LNCAP (cell line): ENCODE results near the gene FHL5.
A peak's percentile ranks its signal among the peaks of the same experiment; 100 is the strongest.

ENCODE experiments used
- TF ChIP-seq, protein P1 (sequence below): fragments of 450-650 bp; IDR thresholded peaks from 2 replicates; pipeline ENCODE4 v1.5.1; 2017; ENCODE audit warnings: mild to moderate bottlenecking

Gene FHL5

DNA sequence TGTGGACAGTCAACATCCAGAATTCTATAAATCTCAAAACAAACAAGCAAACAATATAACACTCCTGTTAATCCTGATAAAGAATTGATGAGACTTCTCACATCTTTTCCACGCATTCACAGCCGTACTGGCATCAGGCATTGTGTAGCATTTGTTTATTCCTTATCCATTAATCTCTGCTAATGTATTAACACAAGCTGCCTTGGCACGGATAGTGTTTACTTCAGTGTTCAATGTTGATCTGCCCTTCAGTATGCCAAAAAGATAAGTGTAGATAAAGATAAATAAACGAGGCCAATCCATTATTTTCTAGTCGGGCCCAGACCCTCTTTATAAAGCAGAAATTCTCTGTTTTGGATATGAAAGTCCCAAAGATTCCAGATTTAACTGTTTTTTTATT, 25.2 kb upstream of the FHL5 start:
- TF ChIP-seq, protein P1, sequence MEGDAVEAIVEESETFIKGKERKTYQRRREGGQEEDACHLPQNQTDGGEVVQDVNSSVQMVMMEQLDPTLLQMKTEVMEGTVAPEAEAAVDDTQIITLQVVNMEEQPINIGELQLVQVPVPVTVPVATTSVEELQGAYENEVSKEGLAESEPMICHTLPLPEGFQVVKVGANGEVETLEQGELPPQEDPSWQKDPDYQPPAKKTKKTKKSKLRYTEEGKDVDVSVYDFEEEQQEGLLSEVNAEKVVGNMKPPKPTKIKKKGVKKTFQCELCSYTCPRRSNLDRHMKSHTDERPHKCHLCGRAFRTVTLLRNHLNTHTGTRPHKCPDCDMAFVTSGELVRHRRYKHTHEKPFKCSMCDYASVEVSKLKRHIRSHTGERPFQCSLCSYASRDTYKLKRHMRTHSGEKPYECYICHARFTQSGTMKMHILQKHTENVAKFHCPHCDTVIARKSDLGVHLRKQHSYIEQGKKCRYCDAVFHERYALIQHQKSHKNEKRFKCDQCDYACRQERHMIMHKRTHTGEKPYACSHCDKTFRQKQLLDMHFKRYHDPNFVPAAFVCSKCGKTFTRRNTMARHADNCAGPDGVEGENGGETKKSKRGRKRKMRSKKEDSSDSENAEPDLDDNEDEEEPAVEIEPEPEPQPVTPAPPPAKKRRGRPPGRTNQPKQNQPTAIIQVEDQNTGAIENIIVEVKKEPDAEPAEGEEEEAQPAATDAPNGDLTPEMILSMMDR = no peak

DNA sequence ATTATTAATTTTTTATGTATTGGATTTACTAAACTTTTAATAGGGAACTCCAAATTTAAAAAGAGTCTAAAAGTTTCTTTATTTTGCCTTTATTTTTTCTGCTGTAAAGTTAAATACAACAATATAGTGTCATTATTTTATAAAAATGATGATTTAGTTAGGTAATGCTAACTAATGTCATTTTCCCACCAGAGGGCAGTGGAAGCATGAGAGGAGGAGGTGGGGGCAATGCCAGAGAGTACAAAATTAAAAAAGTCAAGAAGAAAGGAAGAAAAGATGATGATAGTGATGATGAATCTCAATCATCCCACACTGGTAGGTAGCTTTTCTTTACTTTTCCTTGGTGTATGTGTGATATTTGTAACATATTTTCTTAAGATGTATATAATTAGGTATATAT, 20.2 kb upstream of the FHL5 start:
- TF ChIP-seq, protein P1 = peak; percentile 45

DNA sequence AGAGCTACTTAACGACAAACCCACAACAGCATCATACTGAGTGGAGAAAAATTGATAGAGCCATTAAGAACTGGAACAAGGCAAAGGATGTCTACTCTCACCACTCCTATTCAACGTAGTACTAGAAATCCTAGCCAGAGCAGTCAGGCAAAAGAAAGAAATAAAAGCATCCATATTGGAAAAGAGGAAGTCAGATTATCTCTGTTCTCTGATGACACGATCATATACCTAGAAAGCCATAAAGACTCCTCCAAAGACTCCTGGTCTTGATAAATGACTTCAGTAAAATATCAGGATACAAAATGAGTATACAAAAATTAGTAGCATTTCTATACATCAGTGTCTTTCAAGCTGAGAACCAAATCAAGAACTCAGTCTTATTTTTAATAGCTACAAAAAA, 17.0 kb upstream of the FHL5 start:
- TF ChIP-seq, protein P1 = no peak

DNA sequence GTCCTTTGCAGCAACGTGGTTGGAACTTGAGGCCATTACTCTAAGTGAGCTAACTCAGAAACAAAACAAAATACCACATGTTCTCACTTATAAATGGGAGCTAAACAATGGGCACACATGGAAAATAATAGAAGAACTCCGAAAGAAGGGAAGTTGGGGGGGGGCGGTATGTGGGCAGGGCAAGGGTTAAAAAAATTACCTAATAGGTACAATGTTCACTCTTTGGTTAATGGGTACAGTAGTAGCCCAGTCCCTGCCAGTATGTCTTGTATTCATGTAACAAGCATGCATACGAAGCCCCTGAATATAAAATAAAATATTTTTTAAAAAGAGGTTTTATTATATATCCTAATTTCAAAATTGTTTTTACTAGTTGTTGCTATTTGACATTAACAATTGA, 15.3 kb upstream of the FHL5 start:
- TF ChIP-seq, protein P1 = no peak

DNA sequence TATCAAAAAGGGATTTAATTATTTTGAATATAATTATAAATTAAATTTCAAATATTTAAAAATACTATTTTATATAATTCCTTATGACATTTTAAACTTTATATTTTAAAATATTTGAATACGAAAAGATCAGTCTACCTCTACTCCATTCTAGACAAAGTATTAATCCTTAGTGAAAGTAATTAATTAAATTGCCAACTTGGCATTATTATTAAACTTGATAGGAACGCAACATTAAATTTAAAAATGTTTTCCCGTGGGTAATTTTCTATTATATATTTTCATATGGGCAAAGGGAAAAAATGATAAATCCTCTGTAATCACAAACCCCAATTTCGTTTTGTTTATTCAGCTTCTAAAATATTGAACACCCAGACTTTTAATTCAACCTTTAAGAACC, 8.4 kb upstream of the FHL5 start:
- TF ChIP-seq, protein P1 = no peak

DNA sequence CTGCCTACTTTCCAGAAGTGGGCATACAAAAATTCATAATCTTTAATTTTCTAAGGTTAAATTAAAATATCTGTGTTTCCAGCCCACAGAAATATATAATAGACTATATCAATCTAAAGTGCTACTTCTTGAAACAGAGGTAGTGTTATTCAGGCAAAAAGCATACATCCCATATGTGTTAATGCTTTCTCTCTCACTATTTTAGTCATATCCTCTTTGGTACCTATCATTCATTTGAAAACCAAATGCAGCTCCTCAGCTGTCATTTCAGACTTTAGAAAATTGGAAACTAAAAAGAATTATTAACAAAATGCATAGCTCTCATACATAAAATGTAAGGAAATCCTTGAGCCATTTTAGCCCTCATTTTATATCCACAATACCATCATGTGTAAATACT, 925 bp downstream of the FHL5 start:
- TF ChIP-seq, protein P1 = no peak

DNA sequence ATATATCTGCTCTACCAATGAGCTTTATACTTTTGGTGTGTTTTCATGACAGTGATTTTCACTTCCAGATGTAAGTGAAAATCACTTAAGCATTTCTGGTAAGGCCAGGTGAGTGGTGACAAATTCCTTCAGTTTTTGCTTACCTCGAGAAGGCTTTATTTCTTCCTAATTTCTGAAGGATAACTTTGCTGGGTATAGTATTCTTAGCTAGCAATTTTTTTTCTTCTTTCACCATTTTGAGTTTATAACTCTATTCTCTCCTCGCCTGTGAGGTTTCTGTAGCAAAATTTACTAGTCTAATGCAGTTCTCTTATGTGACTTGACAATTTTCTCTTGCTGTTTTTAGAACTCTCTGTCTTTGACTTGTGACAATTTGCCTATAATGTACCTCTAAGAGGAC, 7.1 kb downstream of the FHL5 start:
- TF ChIP-seq, protein P1 = no peak

DNA sequence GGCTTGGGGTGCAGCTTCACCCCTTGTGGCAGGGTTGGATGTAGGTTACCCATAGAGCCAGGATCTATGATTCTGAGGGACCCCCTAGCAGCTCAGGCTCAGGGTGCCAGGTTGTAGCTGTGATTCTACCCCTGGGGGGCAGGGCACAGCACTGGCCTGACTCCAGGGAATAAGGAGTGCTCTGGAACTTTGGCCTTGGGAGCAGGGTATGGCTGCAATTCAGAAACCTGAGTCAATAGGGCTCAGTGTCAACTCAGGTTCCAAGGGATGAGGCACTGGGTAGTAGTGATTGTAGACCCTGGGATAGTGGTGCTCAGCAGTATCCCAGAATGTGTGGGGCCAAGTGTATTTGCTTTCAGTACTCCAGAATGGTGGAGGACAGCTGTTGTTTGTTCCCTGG, 8.6 kb downstream of the FHL5 start:
- TF ChIP-seq, protein P1 = no peak
